Fibroblast of the aortic adventitia (primary cell): ENCODE data around the gene FXYD3. TPM values are rescaled to one million over a fixed set of nuclear protein-coding genes. Genes with fewer than 3 reads are reported as not detected.

ENCODE experiments used
- DNase-seq: peaks from one replicate; pipeline ENCODE4 v3.0.0-alpha.2; 2010; ENCODE audit warnings: low read depth
- H3K4me3 ChIP-seq: 2 replicates; pipeline ENCODE4 v1.5.1; 2011; ENCODE audit warnings: low read depth, mild to moderate bottlenecking, control low read depth, low read length, moderate library complexity
- CTCF ChIP-seq: IDR thresholded peaks from 2 replicates; pipeline ENCODE4 v1.5.1; 2011; ENCODE audit warnings: mild to moderate bottlenecking, low read length, control low read depth, inconsistent platforms; ENCODE audit not compliant: insufficient read depth
- total RNA-seq: library from RNA; depleted of rRNA; stranded (reverse); fragments of >200 nt; gene quantifications from 2 replicates; pipeline ENCODE4 v1.2.3, GENCODE V29; 2012; ENCODE audit warnings: low replicate concordance

Gene FXYD3
- 1.3 TPM in 1 of 2 replicates, not detected in the other for total RNA-seq

GRCh38 chr19:35115177-35115951 lies at the start of gene FXYD3:
TSS of gene FXYD3 (plus strand) at chr19:35115823. CDS start at chr19:35119377, 3,554 bp downstream.
- DNase-seq = no peak
- no peak for TF ChIP-seq CTCF
- H3K4me3 ChIP-seq = peak within 1 kb of the TSS; percentile 39

GRCh38 chr19:35066121-35066520 lies 49.5 kb upstream of the FXYD3 start:
- no peak for DNase-seq
- TF ChIP-seq CTCF = no peak
- no peak overlapping the region for H3K4me3 ChIP-seq

GRCh38 chr19:35066691-35067563 lies 48.7 kb upstream of the FXYD3 start:
- H3K4me3 ChIP-seq = no peak overlapping the region
- peak; percentile 80 for DNase-seq
- peak; percentile 87 for TF ChIP-seq CTCF

- DNase-seq = no peak
- no peak overlapping the region for H3K4me3 ChIP-seq
These were observed 46.5 kb upstream of the FXYD3 start for GRCh38 chr19:35068941-35069634.

GRCh38 chr19:35069696-35070095 lies 45.9 kb upstream of the FXYD3 start:
- no peak for DNase-seq
- no peak for TF ChIP-seq CTCF
- no peak overlapping the region for H3K4me3 ChIP-seq

More at GRCh38 chr19:35068941-35069634, 46.5 kb upstream of the FXYD3 start:
- no peak for TF ChIP-seq CTCF

DNA sequence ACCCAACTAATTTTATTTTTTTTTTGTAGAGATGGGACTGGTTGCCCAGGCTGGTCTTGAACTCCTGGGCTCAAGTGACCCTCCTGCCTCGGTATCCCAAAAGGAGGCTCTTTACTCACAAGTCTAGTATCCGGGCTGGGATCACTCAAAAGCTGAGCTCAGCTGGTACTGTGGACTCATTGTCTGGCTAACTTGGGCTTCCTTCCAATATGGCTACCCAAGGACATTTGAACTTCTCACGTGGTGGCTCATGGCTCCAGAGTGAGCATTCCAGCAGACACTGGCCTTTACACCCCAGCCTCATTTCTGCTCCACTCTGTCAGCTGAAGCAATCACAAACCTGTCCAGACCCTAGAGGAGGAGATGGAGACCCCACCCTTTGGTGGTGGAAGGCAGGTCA lies 45.2 kb upstream of the FXYD3 start:
- no peak overlapping the region for H3K4me3 ChIP-seq
- DNase-seq = no peak
- no peak for TF ChIP-seq CTCF
